GOT3 (cell line): ENCODE data around the gene AHR.

ENCODE experiments used
- DNase-seq: peaks from one replicate; lab custom pipeline; 2025; ENCODE audit warnings: mixed read lengths; lab: John Stamatoyannopoulos, UW

The AHR gene

GRCh38 chr7:17304926-17305325, 6.5 kb downstream of the AHR start:
- no peak for DNase-seq

GRCh38 chr7:17305387-17306171, 7.1 kb downstream of the AHR start:
- DNase-seq = no peak

- no peak for DNase-seq
These were observed 8.5 kb downstream of the AHR start for GRCh38 chr7:17307000-17307399.

- DNase-seq = no peak
These were observed 9.1 kb downstream of the AHR start for GRCh38 chr7:17307558-17307957.

- no peak for DNase-seq
These were observed 9.7 kb downstream of the AHR start for GRCh38 chr7:17307969-17308648.

- DNase-seq = no peak
These were observed 12.7 kb downstream of the AHR start for GRCh38 chr7:17311194-17311593.

- DNase-seq = no peak
These were observed 13.5 kb downstream of the AHR start for GRCh38 chr7:17311952-17312351.

- DNase-seq = no peak
These were observed 14.2 kb downstream of the AHR start for GRCh38 chr7:17312641-17313040.

- DNase-seq = no peak
These were observed 14.7 kb downstream of the AHR start for GRCh38 chr7:17313194-17313593.

- no peak for DNase-seq
These were observed 17.5 kb downstream of the AHR start for GRCh38 chr7:17315974-17316373.

- DNase-seq = no peak
These were observed 19.7 kb downstream of the AHR start for GRCh38 chr7:17318146-17318545.

- DNase-seq = no peak
These were observed 21.0 kb downstream of the AHR start for GRCh38 chr7:17319164-17320101.

GRCh38 chr7:17320102-17320497, 21.6 kb downstream of the AHR start:
- DNase-seq = no peak

- no peak for DNase-seq
These were observed 22.2 kb downstream of the AHR start for GRCh38 chr7:17320657-17321056.

- no peak for DNase-seq
These were observed 26.9 kb downstream of the AHR start for GRCh38 chr7:17325364-17325763.

GRCh38 chr7:17326378-17326777, 27.9 kb downstream of the AHR start:
- no peak for DNase-seq

GRCh38 chr7:17328641-17329040, 30.2 kb downstream of the AHR start:
- DNase-seq = no peak

- DNase-seq = no peak
These were observed 31.0 kb downstream of the AHR start for GRCh38 chr7:17329440-17329839.

GRCh38 chr7:17331891-17332501, 33.5 kb downstream of the AHR start:
- no peak for DNase-seq

GRCh38 chr7:17333221-17333620, 34.8 kb downstream of the AHR start:
- DNase-seq = no peak

- DNase-seq = no peak
These were observed 37.7 kb downstream of the AHR start for GRCh38 chr7:17336168-17336567.

- DNase-seq = no peak
These were observed 40.7 kb downstream of the AHR start for GRCh38 chr7:17339139-17339538.
